ENCODE results near the gene AHDC1.

GRCh38 chr1:27566462-27567145, 37.3 kb downstream of the AHDC1 start:
- TF ChIP-seq REST (IDR thresholded peaks at IDR 0.05; ENCODE audit: borderline replicate concordance) (no peak), REST (CRISPR knock-in tag; IDR thresholded peaks at IDR 0.05; ENCODE audit: low read depth) (no peak), CTCF (IDR thresholded peaks at IDR 0.05 in 2 of 3, conservative IDR thresholded peaks at IDR 0.05 in 1 of 3; ENCODE audit: insufficient read depth in 2 of 3, low read depth in 1 of 3, low read length in 3 of 3) (no peak), SMAD2 (IDR thresholded peaks at IDR 0.05; ENCODE audit: low read depth, low read length) (no peak)

Measured in K562 (cell line).